ENCODE measurements around the gene HSD17B4.
"Not testable (repeated sequence)": the region's sequence is repeated elsewhere in the genome, so short reads cannot be mapped to it uniquely, and the experiment has no call there.

The HSD17B4 gene, protein sequence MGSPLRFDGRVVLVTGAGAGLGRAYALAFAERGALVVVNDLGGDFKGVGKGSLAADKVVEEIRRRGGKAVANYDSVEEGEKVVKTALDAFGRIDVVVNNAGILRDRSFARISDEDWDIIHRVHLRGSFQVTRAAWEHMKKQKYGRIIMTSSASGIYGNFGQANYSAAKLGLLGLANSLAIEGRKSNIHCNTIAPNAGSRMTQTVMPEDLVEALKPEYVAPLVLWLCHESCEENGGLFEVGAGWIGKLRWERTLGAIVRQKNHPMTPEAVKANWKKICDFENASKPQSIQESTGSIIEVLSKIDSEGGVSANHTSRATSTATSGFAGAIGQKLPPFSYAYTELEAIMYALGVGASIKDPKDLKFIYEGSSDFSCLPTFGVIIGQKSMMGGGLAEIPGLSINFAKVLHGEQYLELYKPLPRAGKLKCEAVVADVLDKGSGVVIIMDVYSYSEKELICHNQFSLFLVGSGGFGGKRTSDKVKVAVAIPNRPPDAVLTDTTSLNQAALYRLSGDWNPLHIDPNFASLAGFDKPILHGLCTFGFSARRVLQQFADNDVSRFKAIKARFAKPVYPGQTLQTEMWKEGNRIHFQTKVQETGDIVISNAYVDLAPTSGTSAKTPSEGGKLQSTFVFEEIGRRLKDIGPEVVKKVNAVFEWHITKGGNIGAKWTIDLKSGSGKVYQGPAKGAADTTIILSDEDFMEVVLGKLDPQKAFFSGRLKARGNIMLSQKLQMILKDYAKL

GRCh38 chr5:119452373-119453039, at the start of gene HSD17B4:
Gene HSD17B4 (plus strand): TSS chr5:119452497. CDS start chr5:119452576, 79 bp downstream.
- peak; percentile 87 for FAIRE-seq
- DNase-seq (ENCODE audit: insufficient read length, low spot score): peak; percentile 66

GRCh38 chr5:119402555-119402954, 49.7 kb upstream of the HSD17B4 start:
- FAIRE-seq (no peak), DNase-seq (ENCODE audit: insufficient read length, low spot score) (no peak)

GRCh38 chr5:119404033-119404432, 48.3 kb upstream of the HSD17B4 start:
- no peak for DNase-seq (ENCODE audit: insufficient read length, low spot score)
- FAIRE-seq: no peak

DNA sequence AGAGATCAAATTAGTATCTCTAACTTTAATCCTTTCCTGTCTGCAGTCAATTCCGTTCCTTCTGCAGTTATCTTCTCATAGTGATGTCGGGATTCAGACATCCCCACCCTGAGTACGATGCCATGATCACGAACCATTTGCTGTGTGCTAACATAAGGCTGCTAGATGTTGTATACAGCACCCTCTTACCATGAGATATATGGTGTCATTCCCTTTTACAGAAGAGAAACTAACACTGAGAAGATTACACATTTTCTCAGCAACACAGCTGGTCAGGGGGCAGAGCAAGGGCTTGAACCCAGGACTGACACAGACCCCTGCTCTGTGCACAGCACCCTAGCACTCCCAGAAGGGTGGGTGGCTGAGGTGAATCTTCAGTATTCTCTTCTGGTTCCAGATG, 46.9 kb upstream of the HSD17B4 start:
- DNase-seq (ENCODE audit: insufficient read length, low spot score) (no peak), FAIRE-seq (peak; percentile 61)

GRCh38 chr5:119406551-119407110, 45.7 kb upstream of the HSD17B4 start:
- DNase-seq (ENCODE audit: insufficient read length, low spot score) (no peak), FAIRE-seq (no peak)

GRCh38 chr5:119409235-119409815, 43.0 kb upstream of the HSD17B4 start:
- FAIRE-seq (peak; percentile 68), DNase-seq (ENCODE audit: insufficient read length, low spot score) (no peak)

DNA sequence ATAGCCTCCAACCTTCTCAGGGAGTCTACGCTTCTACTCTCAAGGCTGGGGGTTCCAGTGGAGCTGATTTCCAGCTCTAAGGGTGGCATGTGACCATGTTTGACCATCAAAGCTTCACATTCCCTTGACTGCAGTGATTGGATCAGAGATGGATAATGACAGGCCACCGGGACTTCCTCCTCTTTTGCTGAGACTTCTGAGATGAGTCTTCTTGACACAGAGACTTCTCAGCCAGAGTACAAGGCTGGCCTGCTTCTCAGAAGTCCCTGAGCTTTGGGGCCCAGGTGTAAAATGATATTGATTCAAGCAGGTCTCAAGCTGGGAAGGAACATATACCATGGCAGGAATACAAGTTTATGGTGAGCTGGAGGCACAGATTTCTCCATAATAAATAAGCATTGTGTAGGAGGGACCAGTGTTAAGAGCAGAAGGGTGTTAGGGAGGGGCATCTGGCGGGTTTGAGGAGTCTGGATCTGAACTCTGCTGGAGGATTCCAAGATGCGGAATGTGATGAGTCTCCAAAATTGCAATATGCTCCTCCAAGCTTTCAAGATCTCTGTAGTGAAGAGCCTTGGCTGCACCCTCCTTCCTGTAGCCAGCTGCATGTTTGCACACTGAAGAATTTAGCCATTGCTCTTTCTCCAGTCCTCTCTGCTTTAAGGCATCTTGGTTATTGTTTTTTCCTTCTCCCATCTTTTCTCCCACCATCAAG, 41.7 kb upstream of the HSD17B4 start:
- peak; percentile 14 for FAIRE-seq
- DNase-seq (ENCODE audit: insufficient read length, low spot score): no peak

- FAIRE-seq (peak; percentile 96), DNase-seq (ENCODE audit: insufficient read length, low spot score) (no peak)
Observed at GRCh38 chr5:119411361-119412278, 40.7 kb upstream of the HSD17B4 start.

- no peak for FAIRE-seq
- no peak for DNase-seq (ENCODE audit: insufficient read length, low spot score)
Observed at GRCh38 chr5:119412279-119413227, 39.7 kb upstream of the HSD17B4 start.

DNA sequence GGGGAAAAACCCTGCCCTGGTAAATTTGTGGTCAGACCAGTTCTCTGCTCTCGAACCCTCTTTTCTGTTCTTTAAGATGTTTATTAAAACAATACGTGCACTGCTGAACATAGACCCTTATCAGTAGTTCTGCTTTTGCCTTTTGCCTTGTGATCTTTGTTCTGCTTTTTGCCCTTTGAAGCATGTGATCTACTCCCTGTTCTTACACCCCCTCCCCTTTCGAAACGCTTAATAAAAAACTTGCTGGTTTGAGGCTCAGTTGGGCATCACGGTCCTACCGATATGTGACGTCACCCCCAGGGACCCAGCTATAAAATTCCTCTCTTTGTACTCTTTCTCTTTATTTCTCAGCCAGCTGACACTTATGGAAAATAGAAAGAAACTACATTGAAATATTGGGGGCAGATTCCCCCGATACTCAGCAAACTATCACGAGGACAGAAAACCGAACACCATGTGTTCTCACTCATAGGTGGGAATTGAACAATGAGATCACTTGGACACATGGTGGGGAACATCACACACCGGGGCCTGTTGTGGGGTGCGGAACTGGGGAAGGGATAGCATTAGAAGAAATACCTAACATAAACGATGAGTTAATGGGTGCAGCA, 38.1 kb upstream of the HSD17B4 start:
- not testable (repeated sequence) for DNase-seq (ENCODE audit: insufficient read length, low spot score)
- FAIRE-seq: peak; percentile 21

- no peak for FAIRE-seq
- DNase-seq (ENCODE audit: insufficient read length, low spot score): no peak
Observed at GRCh38 chr5:119417891-119418605, 34.2 kb upstream of the HSD17B4 start.

DNA sequence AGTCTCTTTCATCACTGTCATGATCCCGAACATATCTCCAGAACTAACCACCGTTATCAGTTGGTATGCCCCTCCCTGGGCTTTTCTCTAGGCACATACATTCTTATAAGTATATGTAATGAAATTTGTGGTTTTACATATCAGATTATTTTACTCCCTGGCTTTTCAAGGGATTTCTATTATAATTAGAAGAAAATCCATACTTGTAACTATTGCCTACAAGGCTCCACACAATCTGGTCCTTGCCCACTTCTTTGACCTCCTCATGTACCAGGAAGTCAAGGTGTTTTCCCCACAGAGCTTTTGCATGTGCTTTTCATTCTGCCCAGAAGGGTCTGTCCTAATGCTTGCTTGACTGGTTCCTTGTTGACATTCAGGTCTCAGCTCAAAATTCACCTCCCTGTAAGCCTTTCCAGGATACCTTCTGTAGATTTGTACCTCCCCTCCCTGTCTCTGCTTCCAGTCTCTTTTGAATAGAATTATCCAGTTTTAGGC, 33.6 kb upstream of the HSD17B4 start:
- FAIRE-seq (peak; percentile 53), DNase-seq (ENCODE audit: insufficient read length, low spot score) (no peak)

DNA sequence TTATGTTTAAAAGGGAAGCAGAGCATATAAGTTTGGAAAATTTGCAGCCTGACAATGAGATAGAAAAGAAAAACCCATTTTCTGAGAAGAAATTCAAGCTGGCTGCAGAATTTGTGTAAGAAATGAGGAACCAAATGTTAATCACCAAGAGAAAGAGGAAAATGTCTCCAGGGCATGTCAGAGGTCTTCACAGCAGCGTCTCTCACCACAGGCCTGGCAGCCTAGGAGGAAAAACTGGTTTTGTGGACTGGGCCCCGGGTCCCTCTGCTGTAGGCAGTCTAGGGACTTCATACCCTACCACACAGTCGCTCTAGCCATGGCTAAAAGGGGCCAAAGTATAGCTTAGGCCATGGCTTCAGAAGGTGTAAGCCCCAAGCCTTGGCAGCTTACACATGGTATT, 32.1 kb upstream of the HSD17B4 start:
- DNase-seq (ENCODE audit: insufficient read length, low spot score) (no peak), FAIRE-seq (no peak)

GRCh38 chr5:119426057-119426456, 26.2 kb upstream of the HSD17B4 start:
- FAIRE-seq (no peak), DNase-seq (ENCODE audit: insufficient read length, low spot score) (no peak)

- DNase-seq (ENCODE audit: insufficient read length, low spot score): no peak
- no peak for FAIRE-seq
Observed at GRCh38 chr5:119427060-119427459, 25.2 kb upstream of the HSD17B4 start.

GRCh38 chr5:119427596-119427995, 24.7 kb upstream of the HSD17B4 start:
- not testable (repeated sequence) for FAIRE-seq; DNase-seq (ENCODE audit: insufficient read length, low spot score)

DNA sequence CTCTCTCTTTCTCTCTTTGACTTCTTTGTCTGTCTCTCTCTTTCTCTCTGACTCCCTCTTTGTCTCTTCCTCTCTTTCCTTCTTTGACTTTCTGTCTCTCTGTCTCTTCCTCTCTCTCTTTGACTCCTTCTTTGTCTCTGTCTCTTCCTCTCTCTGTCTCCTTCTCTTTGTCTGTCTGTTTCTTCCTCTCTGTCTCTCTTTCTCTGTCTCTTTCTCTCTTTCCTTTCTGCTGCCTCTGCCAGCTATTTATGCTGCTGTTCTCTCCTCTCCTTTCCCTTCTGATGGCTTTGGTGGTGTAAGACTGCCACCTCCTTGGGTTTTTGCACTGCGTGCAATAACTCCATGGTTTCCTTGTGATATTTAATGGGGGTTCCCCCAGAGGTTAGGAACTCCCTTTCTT, 24.1 kb upstream of the HSD17B4 start:
- DNase-seq (ENCODE audit: insufficient read length, low spot score); FAIRE-seq: not testable (repeated sequence)
